Fibroblast of skin of right quadriceps (primary cell): ENCODE data around the gene VTI1B.
"Not testable (repeated sequence)": the region's sequence is repeated elsewhere in the genome, so short reads cannot be mapped to it uniquely, and the experiment has no call there.

Experiments used
- DNase-seq: peaks from one replicate; pipeline ENCODE4 v3.0.0-alpha.2; 2013

Gene VTI1B

GRCh38 chr14:67626131-67626530 is 48.3 kb downstream of the VTI1B start:
- DNase-seq: not testable (repeated sequence)

DNA sequence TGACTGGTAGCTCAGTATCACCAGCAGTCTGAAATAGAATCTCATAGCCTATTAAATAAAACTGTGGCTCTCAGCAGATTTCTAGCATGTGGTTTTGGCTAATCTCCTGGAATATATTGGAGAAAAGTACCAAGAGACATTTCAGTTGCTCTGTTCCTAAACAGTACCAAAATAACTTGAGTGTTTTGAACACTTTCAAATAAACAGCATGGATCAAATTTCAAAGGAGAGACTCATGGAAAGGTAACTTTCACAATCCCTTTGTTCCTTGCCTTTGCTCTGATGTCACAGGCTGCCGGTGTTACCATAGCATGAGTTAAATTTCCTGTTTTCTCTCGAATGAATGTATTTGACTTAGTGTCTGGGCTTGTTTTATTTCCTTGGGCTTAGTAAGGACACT is 51.3 kb downstream of the VTI1B start:
- DNase-seq: no peak

DNA sequence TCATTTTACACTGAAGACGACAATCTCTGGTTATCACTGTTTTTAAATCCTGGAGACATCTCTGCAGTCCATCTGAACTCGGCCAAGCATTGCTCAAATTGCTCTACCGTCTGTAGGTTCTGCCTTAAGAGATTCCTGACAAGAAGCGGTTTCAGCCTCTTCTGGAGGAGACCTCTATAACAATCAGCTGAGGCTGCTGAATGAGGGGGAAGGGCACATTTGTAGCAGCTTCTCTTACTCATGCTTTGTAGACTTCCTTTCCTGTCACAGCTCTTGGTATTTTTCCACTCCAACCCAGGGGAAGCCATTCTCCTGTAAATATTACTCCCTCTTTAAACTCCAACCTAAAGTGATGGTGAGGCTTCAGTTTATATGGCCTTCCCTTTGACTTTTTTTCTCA is 51.8 kb downstream of the VTI1B start:
- DNase-seq: peak; percentile 85

GRCh38 chr14:67620217-67620785 is 54.1 kb downstream of the VTI1B start:
- no peak for DNase-seq

DNA sequence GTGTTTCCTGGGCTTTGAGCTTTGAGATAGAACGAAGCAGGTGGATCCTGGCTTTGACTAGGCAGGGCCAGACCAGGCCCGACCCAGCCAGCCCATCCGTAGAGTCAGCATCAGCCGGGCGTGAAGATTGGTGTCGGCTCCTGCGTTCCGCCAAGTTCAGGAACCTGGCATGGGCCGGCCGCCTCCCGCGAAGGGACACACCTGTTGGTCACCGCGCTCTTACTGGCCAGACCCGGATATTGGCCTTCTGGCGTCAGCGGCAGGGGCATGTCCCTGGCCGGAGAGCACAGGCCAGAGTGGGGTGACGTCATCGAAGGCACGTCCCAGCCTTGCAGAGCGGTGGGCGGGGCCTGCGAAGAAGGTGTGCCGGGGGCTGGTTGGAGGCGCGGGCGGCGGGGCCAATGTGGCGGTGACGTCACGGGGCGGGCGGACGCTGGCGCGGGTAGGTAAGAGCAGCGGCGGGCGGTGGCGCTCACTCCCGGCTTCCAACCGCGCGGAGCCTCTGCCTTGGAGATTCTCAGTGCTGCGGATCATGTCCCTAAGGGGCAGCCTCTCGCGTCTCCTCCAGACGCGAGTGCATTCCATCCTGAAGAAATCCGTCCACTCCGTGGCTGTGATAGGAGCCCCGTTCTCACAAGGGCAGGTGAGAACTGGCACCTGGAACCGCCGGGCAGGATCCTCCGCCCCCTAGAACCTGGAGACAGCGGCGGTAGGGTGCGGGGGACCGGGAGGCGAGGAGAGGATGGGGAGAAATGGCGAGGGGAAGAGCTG is 54.8 kb downstream of the VTI1B start, which contains the start of gene ARG2:
Gene ARG2 (plus strand): TSS at position 475 of the 771 bp plus-strand sequence. CDS start 58 bp downstream, at position 533.
- peak; percentile 83 for DNase-seq

- peak; percentile 82 for DNase-seq
Measured at GRCh38 chr14:67618617-67619063, 55.8 kb downstream of the VTI1B start.

- no peak for DNase-seq
Measured at GRCh38 chr14:67610491-67610890, 63.9 kb downstream of the VTI1B start.

GRCh38 chr14:67609642-67610310 is 64.7 kb downstream of the VTI1B start:
- DNase-seq: no peak

DNA sequence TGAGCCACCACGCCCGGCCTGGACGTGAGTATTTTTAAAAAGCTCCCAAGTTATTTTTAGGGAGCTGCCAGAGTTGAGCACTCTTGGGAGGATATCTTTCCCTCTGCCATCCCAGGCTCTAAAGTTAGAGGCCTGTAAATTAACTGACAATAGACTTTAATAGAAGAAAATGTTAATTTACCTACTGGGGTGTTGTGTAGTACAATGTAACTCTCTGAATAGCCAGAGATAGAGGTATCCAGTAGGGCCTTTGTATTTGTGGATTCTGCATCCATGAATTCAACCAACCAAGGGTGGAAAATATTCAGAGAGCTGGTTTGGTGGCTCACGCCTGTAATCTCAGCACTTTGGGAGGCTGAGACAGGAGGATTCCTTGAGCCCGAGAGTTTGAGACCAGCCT is 66.8 kb downstream of the VTI1B start:
- no peak for DNase-seq

DNA sequence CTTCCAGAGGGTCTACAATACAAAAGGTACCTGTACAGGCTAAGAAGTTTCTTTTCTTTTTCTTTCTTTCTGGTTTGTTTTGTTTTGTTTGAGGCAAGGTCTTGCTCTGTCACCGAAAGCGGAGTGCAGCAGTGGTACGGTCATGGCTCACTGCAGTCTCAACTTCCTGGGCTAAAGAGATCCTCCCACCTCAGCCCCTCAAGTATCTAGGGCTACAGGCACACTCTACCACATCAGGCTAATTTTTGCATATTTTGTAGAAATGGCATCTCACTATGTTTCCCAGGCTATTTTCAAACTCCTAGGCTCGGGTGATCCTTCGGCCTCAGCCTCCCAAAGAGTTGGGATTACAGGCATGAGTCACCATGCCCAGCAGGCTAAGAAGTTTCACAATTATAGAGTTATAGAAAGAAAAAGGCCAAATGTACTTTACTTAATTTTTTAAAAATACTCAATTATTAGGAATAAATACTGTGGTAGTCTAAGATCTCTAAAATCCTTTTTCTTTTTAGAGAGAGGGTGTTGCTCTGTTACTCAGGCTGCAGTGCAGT is 71.4 kb downstream of the VTI1B start:
- DNase-seq: no peak

DNA sequence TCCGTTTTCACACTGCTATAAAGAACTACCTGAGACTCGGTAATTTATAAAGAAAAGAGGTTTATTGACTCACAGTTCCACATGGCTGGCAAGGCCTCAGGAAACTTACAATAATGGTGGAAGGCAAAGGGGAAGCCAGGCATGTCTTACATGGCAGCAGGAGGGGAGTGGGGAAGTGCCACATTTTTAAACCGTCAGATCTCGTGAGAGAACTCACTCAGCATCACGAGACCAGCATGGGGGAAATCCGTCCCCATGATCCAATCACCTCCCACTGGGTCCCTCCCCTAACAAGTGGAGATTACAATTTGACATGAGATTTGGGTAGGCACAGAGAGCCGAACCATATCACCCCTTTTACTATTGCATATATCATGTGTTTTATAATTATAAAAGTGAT is 72.4 kb downstream of the VTI1B start:
- no peak for DNase-seq

DNA sequence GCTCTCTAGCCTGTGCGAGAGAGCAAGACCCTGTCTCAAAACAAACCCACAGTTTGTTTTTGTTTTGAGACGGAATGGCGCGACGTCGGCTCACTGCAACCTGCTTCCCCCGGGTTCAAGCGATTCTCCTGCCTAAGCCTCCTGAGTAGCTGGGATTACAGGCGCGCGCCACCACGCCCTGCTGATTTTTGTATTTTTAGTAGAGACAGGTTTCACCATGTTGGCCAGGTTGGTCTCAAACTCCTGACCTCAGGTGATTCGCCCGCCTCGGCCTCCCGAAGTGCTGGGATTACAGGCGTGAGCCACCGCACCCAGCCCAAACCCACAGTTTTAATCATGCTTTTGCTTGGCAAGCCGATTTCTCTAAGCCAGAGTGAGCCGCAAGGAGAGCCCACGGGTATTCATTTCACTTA is 73.9 kb downstream of the VTI1B start:
- not testable (repeated sequence) for DNase-seq

DNA sequence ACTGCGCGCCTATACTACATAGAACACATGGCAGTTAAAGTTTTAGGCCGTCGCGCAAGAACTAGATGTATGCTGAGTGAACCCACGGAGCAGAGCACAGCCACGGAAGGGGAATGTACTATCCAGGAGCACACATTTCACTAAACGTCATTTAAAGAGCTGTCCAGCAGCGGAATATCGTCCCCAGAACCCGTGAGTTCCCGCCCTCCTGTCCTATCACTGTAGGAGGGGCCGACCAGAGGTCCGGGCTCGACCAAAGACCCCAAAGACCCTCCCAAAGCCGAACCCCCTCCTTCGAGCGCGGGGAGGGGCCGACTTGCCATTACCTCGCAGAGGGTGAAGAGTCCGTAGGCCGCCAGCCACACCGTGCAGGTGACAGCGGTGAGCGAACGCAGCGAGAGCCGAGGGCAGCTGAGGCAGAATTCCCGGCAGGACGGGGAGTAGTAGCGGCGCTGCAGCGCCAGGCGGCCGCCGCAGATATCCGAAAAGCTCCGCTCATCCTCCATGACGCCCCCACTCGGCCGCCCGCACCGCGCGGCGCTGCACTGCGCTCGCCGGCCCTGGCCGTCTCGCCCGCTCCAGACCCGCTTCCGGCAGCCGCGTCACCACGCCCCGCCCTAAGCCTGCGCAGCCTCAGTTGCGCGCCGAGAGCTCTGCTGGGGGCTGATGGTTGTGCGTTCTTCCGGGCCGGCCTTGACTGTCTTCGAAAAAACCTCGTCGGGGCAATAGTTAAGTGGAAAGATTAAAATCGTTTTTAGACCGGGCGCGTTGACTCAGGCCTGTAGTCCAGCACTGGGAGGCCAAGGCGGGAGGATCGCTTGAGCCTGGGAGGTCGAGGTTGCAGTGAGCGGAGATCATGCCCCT is 74.5 kb downstream of the VTI1B start, which contains the start of gene PIGH:
Gene PIGH (minus strand): TSS at position 571 of the 864 bp plus-strand sequence. CDS start 65 bp downstream, at position 506.
- DNase-seq: peak; percentile 87
